ES-I3 (cell line): ENCODE measurements around the gene SNAP47.

ENCODE experiments used
- H3K36me3 ChIP-seq: 2 replicates; pipeline ENCODE4 v1.6.1; 2013; ENCODE audit warnings: mild to moderate bottlenecking, low read length, control low read depth, moderate library complexity; ENCODE audit not compliant: insufficient read depth
- H3K4me1 ChIP-seq: 2 replicates; pipeline ENCODE4 v1.6.1; 2013; ENCODE audit warnings: mild to moderate bottlenecking, control low read depth, low read length; ENCODE audit not compliant: insufficient read depth
- H3K9ac ChIP-seq: 2 replicates; pipeline ENCODE4 v1.6.1; 2013; ENCODE audit warnings: low read depth, mild to moderate bottlenecking, low read length, moderate library complexity
- H3K9me3 ChIP-seq: 2 replicates; pipeline ENCODE4 v1.6.1; 2013; ENCODE audit warnings: mild to moderate bottlenecking, low read length, moderate library complexity; ENCODE audit not compliant: control insufficient read depth, insufficient read depth

SNAP47 gene

GRCh38 chr1:227736814-227737432, 1.7 kb downstream of the SNAP47 start:
- no peaks in the 10 kb centered on the region for H3K4me1 ChIP-seq
- no peaks in the 10 kb centered on the region for H3K9me3 ChIP-seq
- H3K9ac ChIP-seq: no peak overlapping the region
- H3K36me3 ChIP-seq: no peaks in the 10 kb centered on the region; the same call in 1 of the 2 replicates

- Histone ChIP-seq H3K36me3 (no peaks in the 10 kb centered on the region), H3K9ac (no peak overlapping the region), H3K9me3 (no peaks in the 10 kb centered on the region), H3K4me1 (no peaks in the 10 kb centered on the region)
Observed at GRCh38 chr1:227738820-227739219, 3.6 kb downstream of the SNAP47 start.

- Histone ChIP-seq H3K4me1 (no peaks in the 10 kb centered on the region), H3K9ac (no peak overlapping the region), H3K9me3 (no peaks in the 10 kb centered on the region), H3K36me3 (no peaks in the 10 kb centered on the region)
Observed at GRCh38 chr1:227739636-227740035, 4.4 kb downstream of the SNAP47 start.

GRCh38 chr1:227740401-227740960, 5.2 kb downstream of the SNAP47 start:
- H3K9me3 ChIP-seq: no peaks in the 10 kb centered on the region
- H3K9ac ChIP-seq: no peak overlapping the region
- no peaks in the 10 kb centered on the region; the same call in 1 of the 2 replicates for H3K36me3 ChIP-seq
- no peaks in the 10 kb centered on the region for H3K4me1 ChIP-seq

GRCh38 chr1:227741166-227741870, 6.1 kb downstream of the SNAP47 start:
- no peaks in the 10 kb centered on the region for H3K4me1 ChIP-seq
- no peaks in the 10 kb centered on the region for H3K9me3 ChIP-seq
- H3K9ac ChIP-seq: no peak overlapping the region
- no peaks in the 10 kb centered on the region; the same call in 1 of the 2 replicates for H3K36me3 ChIP-seq

- H3K9me3 ChIP-seq: no peaks in the 10 kb centered on the region
- no peak overlapping the region for H3K9ac ChIP-seq
- no peaks in the 10 kb centered on the region; the same call in 1 of the 2 replicates for H3K36me3 ChIP-seq
- no peaks in the 10 kb centered on the region for H3K4me1 ChIP-seq
Observed at GRCh38 chr1:227742738-227743715, 7.8 kb downstream of the SNAP47 start.

GRCh38 chr1:227744668-227745067, 9.4 kb downstream of the SNAP47 start:
- Histone ChIP-seq H3K9ac (no peak overlapping the region), H3K4me1 (no peaks in the 10 kb centered on the region), H3K9me3 (no peaks in the 10 kb centered on the region), H3K36me3 (no peaks in the 10 kb centered on the region; the same call in none of the 2 replicates)

DNA sequence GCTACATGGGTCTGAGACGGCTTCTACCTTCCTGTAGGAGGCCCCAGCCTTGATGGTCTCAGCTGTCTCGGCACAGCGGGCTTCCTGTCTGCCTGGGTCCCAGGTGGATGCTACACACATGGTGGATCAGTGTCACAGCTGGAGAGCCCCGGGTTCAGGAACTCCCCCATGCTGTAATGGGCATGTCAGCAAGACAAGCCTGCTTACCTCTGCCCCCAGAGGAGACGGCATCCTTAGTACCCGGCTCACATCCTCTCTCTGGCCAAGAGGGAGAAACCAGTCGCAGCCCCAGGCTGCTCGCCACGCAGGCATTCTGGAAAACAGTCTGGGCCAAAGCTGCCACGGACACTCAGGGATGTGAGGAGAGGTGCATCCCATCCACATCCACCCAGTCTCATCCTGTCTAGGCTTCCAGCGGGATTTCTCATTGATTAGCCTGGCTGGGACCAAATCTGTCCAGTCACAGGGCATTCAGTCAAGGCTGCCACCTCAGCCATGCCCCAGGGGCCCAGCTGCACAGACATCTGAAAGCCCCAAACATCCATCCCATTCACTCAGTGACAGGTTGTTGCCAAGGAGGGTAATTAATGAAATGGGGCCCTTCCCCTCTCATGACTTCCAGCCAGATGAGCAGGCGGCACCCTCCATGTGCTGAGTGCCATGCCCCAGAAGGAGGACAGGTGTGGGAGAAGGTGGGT, 10.5 kb downstream of the SNAP47 start:
- H3K36me3 ChIP-seq: no peaks in the 10 kb centered on the region; the same call in none of the 2 replicates
- H3K9ac ChIP-seq: no peak overlapping the region
- H3K9me3 ChIP-seq: no peaks in the 10 kb centered on the region
- H3K4me1 ChIP-seq: no peaks in the 10 kb centered on the region

DNA sequence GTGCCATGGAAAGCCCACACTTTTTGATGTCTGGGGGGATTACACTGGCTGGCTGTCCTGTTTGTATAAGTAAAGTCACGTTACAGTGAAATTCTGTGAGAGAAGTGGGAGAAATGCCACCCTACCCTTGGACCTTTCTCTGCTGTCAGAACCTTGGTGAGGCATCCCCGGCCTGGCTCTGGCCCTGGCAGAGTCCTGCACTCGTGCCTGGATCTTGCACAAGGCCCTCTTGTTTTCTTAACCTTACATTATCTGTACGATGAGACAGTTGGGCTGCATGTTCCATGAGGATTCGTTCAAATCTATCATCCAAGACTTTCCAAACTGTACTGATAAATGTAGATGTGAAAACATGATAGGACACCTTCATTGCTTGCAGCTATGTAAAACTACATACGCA, 11.4 kb downstream of the SNAP47 start:
- Histone ChIP-seq H3K4me1 (no peaks in the 10 kb centered on the region), H3K9ac (no peak overlapping the region)

DNA sequence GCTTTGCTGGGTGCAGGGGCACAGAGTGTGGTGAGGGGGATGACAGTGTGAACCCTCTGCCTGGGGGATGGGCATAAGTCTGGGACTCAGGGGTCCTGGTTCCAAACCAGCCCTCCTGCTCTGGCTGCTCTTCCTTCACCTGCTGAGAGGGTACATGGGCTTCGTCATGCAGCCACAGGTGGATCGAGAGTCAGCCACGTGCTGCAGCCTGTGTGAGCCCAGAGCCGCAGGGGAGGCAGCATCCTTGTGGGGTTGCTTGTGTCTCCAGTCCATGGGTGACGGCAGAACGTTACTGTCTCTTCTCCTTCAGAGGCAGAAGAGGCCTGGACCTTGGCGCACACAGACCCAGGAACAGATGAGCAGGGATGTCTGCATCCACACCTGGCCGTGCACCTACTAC, 12.1 kb downstream of the SNAP47 start:
- Histone ChIP-seq H3K9ac (no peak overlapping the region), H3K4me1 (no peaks in the 10 kb centered on the region), H3K36me3 (no peaks in the 10 kb centered on the region; the same call in none of the 2 replicates), H3K9me3 (no peaks in the 10 kb centered on the region)

More for the DNA sequence above, 11.4 kb downstream of the SNAP47 start:
- H3K36me3 ChIP-seq: no peaks in the 10 kb centered on the region; the same call in none of the 2 replicates
- no peaks in the 10 kb centered on the region for H3K9me3 ChIP-seq

DNA sequence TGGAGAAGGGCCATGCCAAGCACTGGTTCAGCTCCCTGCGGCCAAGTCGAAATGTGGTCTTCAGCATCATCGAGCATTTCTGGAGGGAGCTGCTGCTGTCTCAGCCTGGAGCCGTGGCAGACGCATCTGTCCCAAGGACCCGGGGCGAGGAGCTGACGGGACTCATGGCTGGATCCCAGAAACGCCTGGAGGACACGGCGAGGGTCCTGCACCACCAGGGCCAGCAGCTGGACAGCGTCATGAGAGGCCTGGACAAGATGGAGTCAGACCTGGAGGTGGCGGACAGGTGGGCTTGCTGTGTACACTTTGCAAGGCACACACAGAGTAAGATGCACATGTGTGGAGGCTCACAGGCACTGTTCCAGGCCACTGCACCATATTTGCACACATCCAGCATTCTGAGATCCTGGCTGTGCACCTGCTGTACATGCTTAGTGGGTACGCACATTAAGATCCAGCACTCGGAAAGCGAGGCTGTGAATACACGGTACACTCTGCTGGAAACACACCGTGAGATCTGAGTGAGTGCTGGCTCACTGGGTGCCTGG, 12.8 kb downstream of the SNAP47 start:
- Histone ChIP-seq H3K9ac (no peak overlapping the region), H3K4me1 (no peaks in the 10 kb centered on the region), H3K9me3 (no peaks in the 10 kb centered on the region), H3K36me3 (no peaks in the 10 kb centered on the region; the same call in none of the 2 replicates)

DNA sequence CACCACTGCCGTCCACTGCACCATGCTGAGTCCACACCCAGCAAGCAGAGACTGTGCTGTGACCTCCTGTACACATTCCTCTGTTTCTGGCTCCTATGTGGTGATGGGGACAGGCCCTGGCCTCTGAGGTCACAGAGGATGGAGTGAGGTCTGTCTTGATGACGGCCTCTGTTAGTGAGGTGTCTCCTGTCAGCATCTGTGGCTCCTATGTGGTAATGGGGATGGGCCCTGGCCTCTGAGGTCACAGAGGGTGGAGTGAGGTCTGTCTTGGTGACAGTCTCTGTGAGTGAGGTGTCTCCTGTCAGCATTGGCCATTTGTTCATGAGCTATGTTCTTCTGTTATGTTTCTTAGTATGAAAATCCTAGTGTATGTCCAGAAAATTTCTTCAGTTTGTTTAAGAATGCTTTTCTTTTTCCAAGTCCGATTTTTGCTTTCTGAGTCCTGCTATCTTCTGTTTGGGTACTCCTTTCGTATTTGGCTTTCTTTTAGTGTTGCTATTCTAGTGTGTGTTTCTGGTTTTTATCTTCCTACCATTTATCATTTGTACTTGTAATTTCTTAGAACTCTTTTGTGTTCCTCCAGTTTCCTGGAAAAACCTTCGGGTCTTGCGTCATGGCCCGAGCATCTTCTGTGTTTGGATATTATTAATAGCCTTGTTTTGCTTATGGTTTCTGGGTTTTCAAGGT, 13.4 kb downstream of the SNAP47 start:
- Histone ChIP-seq H3K36me3 (no peaks in the 10 kb centered on the region; the same call in none of the 2 replicates), H3K4me1 (no peaks in the 10 kb centered on the region), H3K9me3 (no peaks in the 10 kb centered on the region), H3K9ac (no peak overlapping the region)

- Histone ChIP-seq H3K4me1 (no peaks in the 10 kb centered on the region), H3K9ac (no peak overlapping the region), H3K36me3 (no peaks in the 10 kb centered on the region; the same call in none of the 2 replicates)
Observed at GRCh38 chr1:227749225-227749624, 14.0 kb downstream of the SNAP47 start.

More at GRCh38 chr1:227749225-227749624, 14.0 kb downstream of the SNAP47 start:
- no peaks in the 10 kb centered on the region for H3K9me3 ChIP-seq
